ENCODE measurements around the gene NEXN. TPM values are rescaled to one million over a fixed set of nuclear protein-coding genes. Genes with fewer than 3 reads are reported as not detected.

NEXN gene
- total and polyA plus RNA-seq, 2 of the 13 experiments (the other 11 are each of a cell fraction or from before 2014, with no cell fraction given), result 0.07 to 0.97 TPM

- TF ChIP-seq ZFP91 (CRISPR knock-in tag; IDR thresholded peaks at IDR 0.05; ENCODE audit: borderline replicate concordance) (no peak), ZNF333 (CRISPR knock-in tag; IDR thresholded peaks at IDR 0.05; ENCODE audit: borderline replicate concordance) (peak; percentile 11; the same call in 1 of the 2 replicates), NKX3-1 (CRISPR knock-in tag; IDR thresholded peaks at IDR 0.05) (peak; percentile 78), ZSCAN9 (CRISPR knock-in tag; IDR thresholded peaks at IDR 0.05; ENCODE audit: borderline replicate concordance) (no peak), ZNF232 (CRISPR knock-in tag; IDR thresholded peaks at IDR 0.05; ENCODE audit: borderline replicate concordance) (peak; percentile 49; the same call in 1 of the 2 replicates), ZNF614 (CRISPR knock-in tag; IDR thresholded peaks at IDR 0.05; ENCODE audit: borderline replicate concordance) (no peak), MEIS2 (CRISPR knock-in tag; IDR thresholded peaks at IDR 0.05) (peak; percentile 41; the same call in 1 of the 2 replicates), ZSCAN20 (CRISPR knock-in tag; IDR thresholded peaks at IDR 0.05; ENCODE audit: borderline replicate concordance) (peak; percentile 52; the same call in 1 of the 2 replicates), ZIK1 (CRISPR knock-in tag; IDR thresholded peaks at IDR 0.05; ENCODE audit: borderline replicate concordance, low read depth) (no peak), TOPORS (CRISPR knock-in tag; IDR thresholded peaks at IDR 0.05) (0 out of 2 replicates have a peak, but pooled peaks have one; percentile 22), ZNF737 (CRISPR knock-in tag; IDR thresholded peaks at IDR 0.05; ENCODE audit: borderline replicate concordance) (peak; percentile 61; the same call in 1 of the 2 replicates), HOXA5 (CRISPR knock-in tag; IDR thresholded peaks at IDR 0.05) (0 out of 2 replicates have a peak, but pooled peaks have one; percentile 13), ZNF451 (CRISPR knock-in tag; IDR thresholded peaks at IDR 0.05) (no peak), SATB2 (CRISPR knock-in tag; IDR thresholded peaks at IDR 0.05) (peak; percentile 91), TRAFD1 (CRISPR knock-in tag; IDR thresholded peaks at IDR 0.05; ENCODE audit: borderline replicate concordance) (0 out of 2 replicates have a peak, but pooled peaks have one; percentile 47), ZNF264 (CRISPR knock-in tag; IDR thresholded peaks at IDR 0.05) (peak; percentile 42; the same call in 1 of the 2 replicates), TEAD2 (CRISPR knock-in tag; IDR thresholded peaks at IDR 0.05) (peak; percentile 30; the same call in 1 of the 2 replicates), E2F2 (CRISPR knock-in tag; IDR thresholded peaks at IDR 0.05; ENCODE audit: borderline replicate concordance) (peak; percentile 76; the same call in 1 of the 2 replicates), ZNF335 (CRISPR knock-in tag; IDR thresholded peaks at IDR 0.05) (no peak)
- TF ChIP-seq, protein P1, sequence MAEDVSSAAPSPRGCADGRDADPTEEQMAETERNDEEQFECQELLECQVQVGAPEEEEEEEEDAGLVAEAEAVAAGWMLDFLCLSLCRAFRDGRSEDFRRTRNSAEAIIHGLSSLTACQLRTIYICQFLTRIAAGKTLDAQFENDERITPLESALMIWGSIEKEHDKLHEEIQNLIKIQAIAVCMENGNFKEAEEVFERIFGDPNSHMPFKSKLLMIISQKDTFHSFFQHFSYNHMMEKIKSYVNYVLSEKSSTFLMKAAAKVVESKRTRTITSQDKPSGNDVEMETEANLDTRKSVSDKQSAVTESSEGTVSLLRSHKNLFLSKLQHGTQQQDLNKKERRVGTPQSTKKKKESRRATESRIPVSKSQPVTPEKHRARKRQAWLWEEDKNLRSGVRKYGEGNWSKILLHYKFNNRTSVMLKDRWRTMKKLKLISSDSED (CRISPR knock-in tag; IDR thresholded peaks at IDR 0.05), result no peak
Measured at GRCh38 chr1:77978293-77978968, 90.0 kb downstream of the NEXN start (continued).

Data from HepG2 (cell line).